ENCODE data around the gene MRPL52.
"Not testable (repeated sequence)": the region's sequence is repeated elsewhere in the genome, so short reads cannot be mapped to it uniquely, and the experiment has no call there.

The MRPL52 gene

DNA sequence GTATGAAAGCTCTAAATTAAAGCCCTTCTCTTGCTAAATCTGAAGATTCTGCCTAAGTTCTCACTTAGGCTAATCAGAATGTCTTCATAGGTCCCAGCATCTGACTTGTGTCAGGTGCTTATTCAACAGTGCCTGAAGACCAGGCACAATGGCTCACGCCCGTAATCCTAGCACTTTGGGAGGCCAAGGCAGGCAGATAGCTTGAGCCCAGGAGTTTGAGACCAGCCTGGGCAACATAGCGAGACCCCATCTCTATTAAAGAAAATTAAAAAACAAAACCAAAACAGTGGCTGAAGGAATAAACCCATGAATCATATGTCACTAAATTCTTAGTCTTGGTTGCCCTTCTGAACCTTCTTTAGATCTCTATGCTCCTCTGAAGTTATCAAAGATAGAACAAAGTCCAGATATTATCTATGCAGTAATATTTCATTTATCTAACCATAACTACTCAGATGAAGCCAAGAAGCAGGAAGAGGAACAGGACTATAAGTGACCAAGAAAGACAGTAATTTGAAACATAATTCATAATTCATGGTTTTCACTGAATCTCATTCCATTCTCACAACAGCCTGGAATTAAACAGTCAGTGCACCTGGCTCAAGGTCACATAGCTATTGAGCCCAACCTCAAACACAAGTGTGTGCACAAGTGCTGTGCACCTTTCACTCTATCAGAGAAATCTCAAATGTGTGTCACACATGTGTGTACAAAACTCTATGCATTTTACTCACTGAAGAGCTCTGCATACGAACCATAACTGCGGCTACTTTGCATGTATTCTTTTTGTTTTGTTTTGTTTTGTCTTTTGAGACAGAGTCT lies 21.1 kb upstream of the MRPL52 start:
- DNase-seq (ENCODE audit: low read depth): no peak

DNA sequence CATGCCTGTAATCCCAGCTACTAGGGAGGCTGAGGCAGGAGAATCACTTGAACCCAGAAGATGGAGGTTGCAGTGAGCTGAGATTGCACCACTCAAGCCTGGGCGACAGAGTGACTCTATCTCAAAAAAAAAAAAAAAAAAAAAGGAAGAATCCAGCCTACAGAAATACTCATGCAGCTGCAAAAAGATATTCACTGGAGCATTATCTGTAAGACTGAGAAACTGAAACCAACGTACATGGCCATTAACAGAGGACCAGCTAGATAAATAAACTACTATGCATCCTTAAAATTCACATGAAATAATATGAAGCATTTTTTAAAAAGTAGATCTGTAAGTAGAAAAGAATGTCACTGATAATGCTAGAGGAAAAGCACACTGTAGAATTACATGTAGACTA lies 18.0 kb upstream of the MRPL52 start:
- peak; percentile 41 for DNase-seq (ENCODE audit: low read depth)

GRCh38 chr14:22812744-22813143 lies 16.9 kb upstream of the MRPL52 start:
- no peak for DNase-seq (ENCODE audit: low read depth)

DNA sequence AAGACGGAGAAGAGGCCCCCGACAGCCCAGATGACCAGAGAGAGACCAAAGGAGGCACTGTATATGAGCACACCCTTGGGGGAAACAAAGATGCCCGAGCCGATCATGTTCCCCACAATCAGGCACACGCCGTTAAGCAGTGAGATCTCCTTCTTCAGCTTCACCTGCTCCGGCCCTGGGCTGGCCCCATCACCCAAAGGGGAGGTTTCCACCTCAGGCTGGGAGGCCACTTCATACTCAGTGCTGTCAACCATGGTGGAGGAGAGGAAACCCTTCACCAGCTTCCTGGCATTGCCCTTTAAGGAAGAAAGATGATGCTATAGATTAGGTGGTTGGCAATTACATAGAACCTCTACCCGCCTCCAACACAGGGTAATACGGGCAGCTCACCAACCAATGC lies 16.5 kb upstream of the MRPL52 start:
- DNase-seq (ENCODE audit: low read depth): no peak

DNA sequence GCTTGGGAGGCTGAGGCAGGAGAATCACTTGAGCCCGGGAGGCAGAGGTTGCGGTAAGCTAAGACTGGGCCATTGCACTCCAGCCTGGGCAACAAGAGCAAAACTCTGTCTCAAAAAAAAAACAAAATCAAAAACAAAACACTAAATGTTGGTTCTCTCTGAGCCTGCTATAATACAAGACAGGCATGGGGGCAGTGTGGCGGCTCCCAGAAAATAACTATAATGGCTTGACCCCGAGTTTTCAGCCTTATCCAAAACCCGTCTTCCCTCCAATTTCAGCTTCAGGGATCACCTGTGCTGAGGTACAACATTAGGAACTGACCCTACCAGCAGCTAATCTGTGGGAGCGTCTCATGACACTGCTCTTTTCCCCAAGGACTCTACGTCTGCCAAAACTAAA lies 15.3 kb upstream of the MRPL52 start:
- no peak for DNase-seq (ENCODE audit: low read depth)

- peak; percentile 87 for DNase-seq (ENCODE audit: low read depth)
Measured at GRCh38 chr14:22814941-22815713, 14.6 kb upstream of the MRPL52 start, which contains the start of gene SLC7A7. Gene SLC7A7, minus strand, starts transcription at chr14:22815435. Its CDS starts 2,037 bp downstream, at chr14:22813398.

DNA sequence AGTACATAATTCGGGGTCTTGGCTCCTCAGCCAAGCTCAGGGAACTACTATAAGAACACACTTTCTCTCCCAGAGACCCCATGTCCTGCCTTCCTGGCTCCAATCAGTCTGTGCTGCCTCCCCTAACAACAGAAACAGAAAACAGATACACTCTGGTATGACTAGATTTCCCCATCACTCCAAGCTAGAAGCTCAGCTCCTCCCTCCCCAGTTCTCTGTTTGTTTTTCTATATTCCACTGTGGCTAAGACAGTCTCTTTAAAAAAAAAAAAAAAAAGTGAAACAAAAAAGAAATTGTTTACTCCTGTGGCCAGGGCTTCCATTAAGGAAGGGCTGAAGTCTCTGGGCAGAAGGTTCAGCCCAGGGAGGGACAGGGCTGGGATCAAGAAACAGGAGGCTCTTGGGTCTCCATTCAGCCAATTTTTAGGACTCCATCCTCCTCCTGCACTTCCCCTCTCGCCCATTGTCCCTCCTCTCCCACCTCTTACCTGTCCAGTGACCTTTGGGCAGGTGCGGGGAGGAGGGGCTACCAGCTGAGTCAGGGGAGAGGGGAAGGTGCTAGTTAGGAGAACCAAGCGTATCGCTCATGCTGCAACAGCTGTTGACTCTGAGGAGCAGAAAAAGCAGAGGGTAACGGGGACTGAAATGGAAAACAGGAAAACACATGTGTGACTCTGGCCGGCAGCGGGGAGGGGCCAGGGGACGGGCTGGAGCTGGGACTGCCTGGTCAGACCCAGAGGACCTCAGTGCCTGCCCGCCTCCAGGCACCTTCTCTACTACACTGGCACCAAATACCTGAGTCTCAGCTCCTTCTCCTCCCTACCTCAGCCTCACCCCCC lies 10.3 kb upstream of the MRPL52 start:
- peak; percentile 88 for DNase-seq (ENCODE audit: low read depth)

DNA sequence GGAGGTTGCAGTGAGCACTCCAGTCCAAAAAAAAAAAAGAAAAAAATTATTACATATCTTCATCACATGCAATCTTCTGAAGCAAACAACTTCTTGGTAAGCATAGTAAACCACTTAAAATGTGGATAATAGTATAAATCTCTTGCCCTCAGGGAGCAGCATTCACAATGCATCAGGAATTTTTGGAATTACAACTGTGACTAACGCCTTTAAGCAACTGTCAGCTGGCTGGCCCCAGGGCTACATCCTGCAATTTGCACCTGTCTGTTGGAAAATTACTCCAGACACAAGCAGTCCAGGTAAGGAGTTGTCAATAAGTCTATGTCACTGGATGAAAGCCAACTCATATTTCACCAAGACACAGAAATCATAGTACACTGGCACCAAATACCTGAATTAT lies 9.0 kb upstream of the MRPL52 start:
- DNase-seq (ENCODE audit: low read depth): peak; percentile 57

DNA sequence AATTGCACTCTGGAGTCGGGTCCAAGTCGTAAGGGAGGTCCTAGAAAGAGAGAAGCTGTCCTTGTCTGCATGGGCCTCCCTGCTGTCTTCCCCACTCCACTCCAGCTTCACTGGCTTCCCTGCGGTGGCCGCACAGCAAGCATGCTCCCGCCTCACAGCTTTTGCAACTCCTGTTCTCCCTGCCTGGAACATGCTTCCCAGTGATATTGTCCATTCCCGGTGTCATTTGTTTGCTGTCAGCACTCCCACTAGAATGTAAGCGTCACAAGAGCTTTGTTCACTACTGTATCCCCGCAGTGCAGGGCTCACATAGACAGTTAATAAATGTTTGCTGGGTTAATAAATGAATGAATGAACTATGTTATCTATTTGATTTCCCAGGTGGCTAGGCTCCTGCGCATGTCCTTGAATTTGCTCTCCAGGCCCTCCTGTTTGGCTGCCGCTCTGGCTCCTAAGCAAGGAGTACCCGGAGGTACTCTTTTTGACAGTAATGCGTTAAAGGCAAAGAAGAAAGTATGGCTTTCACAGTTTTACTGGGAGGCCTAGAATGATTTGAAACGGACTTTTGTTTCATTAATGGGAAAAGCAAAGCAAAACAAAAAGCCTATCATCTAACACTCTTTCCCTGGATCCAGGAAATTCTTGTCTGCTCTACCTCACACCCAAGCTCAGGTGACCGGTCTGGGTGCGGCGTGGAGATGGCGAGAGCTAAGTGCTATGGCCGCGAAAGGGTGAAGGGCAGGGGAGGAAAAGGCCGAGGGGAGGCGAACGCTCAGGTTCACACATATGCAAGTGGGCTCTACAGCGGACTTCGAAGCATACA lies 8.3 kb upstream of the MRPL52 start:
- peak; percentile 86 for DNase-seq (ENCODE audit: low read depth)

- no peak for DNase-seq (ENCODE audit: low read depth)
Measured at GRCh38 chr14:22822016-22822570, 7.6 kb upstream of the MRPL52 start.

DNA sequence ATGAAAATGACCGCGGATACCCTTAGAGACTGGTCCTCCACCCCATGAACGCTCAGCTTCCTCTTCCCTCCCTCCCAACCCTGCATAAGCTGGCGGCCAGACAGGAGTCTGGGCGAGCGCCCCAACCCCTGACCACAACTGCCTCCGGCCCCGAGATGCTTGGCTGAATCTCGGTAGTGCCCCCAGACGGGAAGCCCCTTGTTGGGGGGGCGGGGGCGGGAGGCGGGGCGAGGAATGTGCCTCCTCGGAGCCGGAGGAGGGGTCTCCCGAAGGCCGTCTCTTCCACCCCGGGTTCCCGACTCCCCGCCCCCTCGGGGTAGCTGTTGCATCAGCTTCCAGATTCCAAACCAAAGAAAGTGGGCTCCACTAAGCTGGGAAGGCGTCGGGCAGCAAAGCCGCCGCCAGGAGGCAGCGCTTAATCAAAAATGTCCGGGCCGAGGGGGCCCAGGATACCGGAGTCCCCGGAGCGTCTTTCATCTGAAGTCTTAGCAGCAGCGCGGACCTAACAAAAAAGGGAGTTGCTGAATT lies 7.1 kb upstream of the MRPL52 start:
- DNase-seq (ENCODE audit: low read depth): peak; percentile 77

DNA sequence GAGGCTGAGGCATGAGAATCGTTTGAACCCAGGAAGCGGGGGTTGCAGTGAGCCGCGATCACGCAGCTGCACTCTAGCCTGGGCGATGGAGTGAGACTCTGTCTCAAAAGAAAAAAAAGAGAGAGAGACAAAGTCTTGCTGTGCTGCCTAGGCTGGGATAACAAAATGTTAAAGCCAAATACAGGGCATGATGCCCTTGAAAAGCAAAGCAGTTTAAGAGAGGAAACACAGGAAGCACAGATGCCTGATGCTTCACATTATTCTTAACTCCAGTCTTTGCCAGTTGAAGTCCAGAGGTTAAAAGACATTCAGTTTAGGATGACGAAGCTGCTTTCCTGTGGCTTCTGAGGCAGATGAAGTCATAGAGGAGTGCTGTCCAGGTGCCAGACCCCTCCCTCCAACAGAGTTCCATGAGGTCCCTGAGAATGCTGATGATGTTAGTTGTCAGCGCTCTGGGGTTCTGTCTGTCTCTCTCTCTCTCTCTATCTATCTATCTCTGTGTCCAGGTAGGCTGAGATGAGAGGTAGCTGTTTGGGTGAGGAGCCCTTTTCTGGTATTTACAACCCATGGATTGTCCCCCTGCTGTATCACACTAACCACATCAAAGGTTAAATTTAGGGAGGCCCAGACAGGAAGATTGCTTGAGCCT lies 4.9 kb upstream of the MRPL52 start:
- peak; percentile 95 for DNase-seq (ENCODE audit: low read depth)

DNA sequence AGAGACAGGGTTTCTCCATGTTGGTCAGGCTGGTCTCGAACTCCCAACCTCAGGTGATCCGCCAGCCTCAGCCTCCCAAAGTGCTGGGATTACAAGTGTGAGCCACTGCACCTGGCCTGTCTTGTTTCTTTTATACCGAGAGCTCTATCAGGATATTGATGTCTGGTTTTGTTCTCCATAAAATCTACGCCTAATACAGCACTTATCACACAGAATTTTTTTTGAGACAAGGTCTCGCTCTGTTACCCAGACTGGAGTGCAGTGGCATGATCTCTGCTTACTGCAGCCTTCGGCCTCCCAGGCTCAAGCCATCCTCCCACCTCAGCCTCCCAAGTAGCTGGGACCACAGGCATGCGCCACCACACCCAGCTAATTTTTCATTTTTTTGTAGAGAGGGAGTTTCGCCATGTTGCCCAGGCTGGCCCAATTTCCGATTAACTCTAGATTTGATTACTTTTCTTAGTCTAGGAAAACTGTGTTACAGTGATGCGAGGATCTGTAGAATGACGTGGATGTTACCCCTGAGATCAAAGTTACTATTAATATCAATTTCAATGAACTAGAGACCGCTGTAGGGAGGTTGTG lies 519 bp upstream of the MRPL52 start:
- not testable (repeated sequence) for DNase-seq (ENCODE audit: low read depth)

DNA sequence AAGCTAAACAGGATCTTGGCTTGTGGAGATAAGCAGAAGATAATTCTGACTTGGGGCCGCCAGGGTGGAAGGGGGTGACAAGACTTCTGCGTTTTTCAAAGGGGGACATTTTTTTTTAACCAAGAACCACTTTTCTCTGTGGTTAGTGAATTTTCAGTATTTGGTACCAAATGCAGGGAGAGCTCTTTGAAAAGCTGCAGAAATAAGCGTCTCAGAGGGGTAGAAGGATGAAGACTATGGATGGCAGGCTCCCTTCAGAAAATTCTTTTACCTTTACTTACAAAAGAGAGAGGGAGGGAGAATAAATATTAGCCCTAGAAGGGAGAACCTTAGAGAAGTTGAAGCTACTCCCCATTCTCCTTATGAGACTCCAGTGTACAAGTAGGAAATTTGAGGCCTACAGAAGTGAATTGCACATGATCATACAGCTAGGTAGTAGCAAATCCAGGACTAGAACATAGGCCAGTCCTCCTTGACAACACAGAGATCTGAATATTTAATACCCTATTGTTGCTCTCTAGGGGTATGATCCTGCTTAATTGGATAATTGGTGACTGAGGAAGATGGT lies 840 bp downstream of the MRPL52 start:
- no peak for DNase-seq (ENCODE audit: low read depth)

DNA sequence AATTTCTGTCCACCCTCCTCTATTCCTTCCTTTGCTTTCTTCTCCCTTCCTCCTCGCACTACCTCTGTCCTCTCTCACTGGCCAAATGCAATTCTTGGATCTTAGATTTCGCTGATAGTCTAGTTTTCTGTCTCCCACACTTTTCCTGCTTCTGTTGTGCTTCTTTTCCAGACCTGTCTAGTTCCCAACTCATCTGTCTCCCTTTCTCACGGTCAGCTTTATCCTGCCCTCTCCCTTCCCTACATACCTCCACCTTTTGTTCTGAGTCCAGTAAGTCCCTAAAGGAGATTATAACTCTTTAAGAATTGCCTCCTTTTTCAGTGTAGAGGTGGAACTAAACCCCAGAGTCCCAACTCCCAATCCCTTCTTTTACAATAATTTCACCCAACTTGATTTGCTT lies 5.8 kb downstream of the MRPL52 start:
- DNase-seq (ENCODE audit: low read depth): no peak

- peak; percentile 85 for DNase-seq (ENCODE audit: low read depth)
Measured at GRCh38 chr14:22836301-22837113, 6.8 kb downstream of the MRPL52 start, which contains the start of gene MMP14. Gene MMP14, plus strand, starts transcription at chr14:22836585. Its CDS starts 233 bp downstream, at chr14:22836818.

- DNase-seq (ENCODE audit: low read depth): peak; percentile 64
Measured at GRCh38 chr14:22837114-22837749, 7.5 kb downstream of the MRPL52 start.
